Aorta (tissue), 5 donors: ENCODE data around the gene SF1. TPM values are rescaled to one million over a fixed set of nuclear protein-coding genes. Genes with fewer than 3 reads are reported as not detected.

ENCODE experiments used
- ATAC-seq: fragments of 200-7000 bp; cut with Tn5 transposase; one replicate; pipeline ENCODE4 v1.9.1; 2022; ENCODE audit warnings: moderate library complexity; ENCODE audit not compliant: low FRiP score
- DNase-seq, 2 donors: peaks; one replicate each; pipeline ENCODE4 v3.0.0-alpha.2; 2020
- H3K27ac ChIP-seq, 2 donors: one replicate each; pipeline ENCODE4 v1.5.1; 2013; ENCODE audit warnings: low read length in 2 of 2, mild to moderate bottlenecking in 2 of 2, moderate library complexity in 2 of 2, control low read depth in 1 of 2, inconsistent platforms in 1 of 2, low read depth in 1 of 2
- H3K27me3 ChIP-seq, 2 donors: one replicate each; pipeline ENCODE4 v1.6.1; 2013; ENCODE audit warnings: control low read depth in 1 of 2, low read length in 1 of 2, mild to moderate bottlenecking in 1 of 2, moderate library complexity in 1 of 2; ENCODE audit not compliant: insufficient read depth in 2 of 2, control insufficient read depth in 1 of 2
- H3K36me3 ChIP-seq, 2 donors: one replicate each; pipeline ENCODE4 v1.6.1; 2013; ENCODE audit warnings: control low read depth in 1 of 2, low read length in 1 of 2, mild to moderate bottlenecking in 1 of 2; ENCODE audit not compliant: insufficient read depth in 2 of 2, control insufficient read depth in 1 of 2
- H3K4me1 ChIP-seq, 2 donors: one replicate each; pipeline ENCODE4 v1.6.1; 2013; ENCODE audit warnings: low read length in 2 of 2, control low read depth in 1 of 2, mild to moderate bottlenecking in 1 of 2, moderate library complexity in 1 of 2; ENCODE audit not compliant: insufficient read depth in 2 of 2, control insufficient read depth in 1 of 2
- H3K4me3 ChIP-seq, 2 donors: one replicate each; pipeline ENCODE4 v1.5.1; 2013; ENCODE audit warnings: low read length in 2 of 2, control low read depth in 1 of 2, mild to moderate bottlenecking in 1 of 2
- H3K9me3 ChIP-seq: one replicate; pipeline ENCODE4 v1.6.1; 2013; ENCODE audit warnings: mild to moderate bottlenecking, low read length; ENCODE audit not compliant: control insufficient read depth
- WGBS, 2 donors: extraction: QIAGEN DNeasy Blood & Tissue Kit; methylation state at CpG; one replicate each; pipeline ENCODE4 v1.1.7; 2013; 5-methylcytosine and 5-hydroxymethylcytosine counted together
- intact Hi-C, 2 donors: fragments of 100-400 bp; cut with DNase I; formaldehyde crosslinking; loops; one replicate each; pipeline versions ENCODE4 v1.14.2 to v1.15.0; 2022
- polyA plus RNA-seq, 2 donors: library from polyadenylated mRNA; stranded (reverse); fragments of 200-250 nt; gene quantifications; one replicate each; pipeline ENCODE4 v1.2.3, GENCODE V29; 2013
- total RNA-seq, 2 donors: library from RNA; stranded (reverse); fragmentation: NEBNext Ultra II Directional; extraction: Animal tissue kit (Norgen Biotek cat#: 25700); gene quantifications; one replicate each; pipeline ENCODE4 v1.2.1, GENCODE V29; 2021
- donor health status: healthy with polysubstance abuse.
- donor health status: Bipolar disorder and iron deficiency.
- donor health status: DM: no; HTN: no; CAD: no.
- donor health status: DM: no; HTN: no; CAD: no.
- donor health status: DM: yes; HTN: yes; CAD: no.

Gene SF1
- total and polyA plus RNA-seq, 4 donors: 46.6 to 322 (median 202) TPM

- no peak overlapping the region for H3K4me3 ChIP-seq
- intact Hi-C loops: no loop called here
- H3K9me3 ChIP-seq: no peaks in the 10 kb centered on the region
- peak overlapping the region in 1 of 2 donors; percentile 55 for H3K27ac ChIP-seq
- H3K36me3 ChIP-seq: peaks cover 5 to 9% of the 10 kb centered on the region in 2 donors
- H3K4me1 ChIP-seq: peaks cover 0 to 1% of the 10 kb centered on the region in 2 donors
- no peaks in the 10 kb centered on the region for H3K27me3 ChIP-seq
- DNase-seq (peak in 1 of 2 donors; percentile 61), ATAC-seq (no peak)
- WGBS, 2 donors: 22 to 27% methylated on average over 13 of the region's 13 CpGs
These were observed 15.4 kb downstream of the SF1 start for GRCh38 chr11:64762674-64763525.

DNA sequence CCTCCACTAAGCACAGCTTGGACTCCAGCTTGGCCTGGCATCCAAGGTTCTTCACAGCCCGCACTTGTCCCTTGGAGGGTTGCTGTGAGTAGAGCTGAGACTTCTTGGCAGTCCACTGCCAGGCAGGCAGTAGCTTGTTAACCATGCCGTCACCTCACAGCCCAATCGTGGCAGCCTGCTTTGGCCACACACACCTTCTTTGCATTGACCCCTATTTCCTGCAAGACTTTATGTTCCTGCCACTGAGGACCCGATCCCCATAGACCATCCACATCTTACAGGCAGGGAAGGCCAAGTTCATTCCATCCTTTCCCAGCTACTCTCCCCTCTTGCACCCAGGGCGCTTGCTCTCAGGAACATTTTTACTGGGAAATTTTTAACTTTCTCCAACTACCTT is 16.1 kb downstream of the SF1 start:
- no peak for ATAC-seq
- H3K27ac ChIP-seq: no peak overlapping the region
- WGBS, 2 donors: 39 to 42% methylated on average over 5 of the region's 5 CpGs
- H3K36me3 ChIP-seq: peaks cover 2 to 4% of the 10 kb centered on the region in 2 donors
- no peaks in the 10 kb centered on the region for H3K27me3 ChIP-seq
- peaks cover 0 to 1% of the 10 kb centered on the region in 2 donors for H3K4me1 ChIP-seq
- DNase-seq: peak in 1 of 2 donors; percentile 73
- intact Hi-C loops: no loop called here
- H3K9me3 ChIP-seq: no peaks in the 10 kb centered on the region
- H3K4me3 ChIP-seq: no peak overlapping the region

DNA sequence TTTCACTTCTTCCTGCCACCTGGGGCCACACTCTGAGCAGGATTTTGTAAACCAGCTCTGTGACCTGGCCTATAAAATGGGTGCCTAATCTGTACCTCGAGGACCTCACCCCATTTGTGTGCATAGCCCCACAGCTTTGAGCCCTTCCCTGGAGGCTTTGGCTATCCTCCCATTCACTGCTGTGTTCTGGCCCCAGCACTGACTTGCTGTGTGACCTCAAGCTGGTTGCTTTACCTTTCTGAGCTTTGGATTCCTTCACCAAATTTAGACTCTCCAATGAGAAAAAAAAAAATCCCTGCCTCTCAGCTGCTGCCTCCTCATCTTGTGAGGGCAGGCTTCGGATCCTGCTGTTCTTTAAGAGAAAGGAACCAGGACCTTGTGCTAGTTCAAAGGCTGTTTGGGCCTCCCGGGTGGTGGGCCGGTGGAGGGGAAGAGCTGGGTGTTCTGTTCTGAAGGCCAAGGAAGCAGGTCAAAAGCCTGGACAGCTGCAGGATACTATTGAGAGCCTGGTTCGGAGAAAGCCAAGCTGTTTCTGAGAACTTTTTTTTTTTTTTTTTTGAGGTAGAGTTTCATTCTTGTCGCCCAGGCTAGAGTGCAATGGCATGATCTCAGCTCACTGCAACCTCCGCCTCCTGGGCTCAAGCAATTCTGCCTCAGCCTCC is 17.5 kb downstream of the SF1 start:
- Histone ChIP-seq H3K27me3 (no peaks in the 10 kb centered on the region), H3K9me3 (no peaks in the 10 kb centered on the region), H3K27ac (peak overlapping the region in 1 of 2 donors; percentile 16), H3K4me3 (no peak overlapping the region), H3K4me1 (peaks cover 0 to 1% of the 10 kb centered on the region in 2 donors), H3K36me3 (peaks cover 0 to 2% of the 10 kb centered on the region in 2 donors)
- DNase-seq (peak in 1 of 2 donors; percentile 70), ATAC-seq (no peak)
- 39 to 43% methylated on average over 7 of the region's 7 CpGs for WGBS, 2 donors
- intact Hi-C loops: no loop called here

DNA sequence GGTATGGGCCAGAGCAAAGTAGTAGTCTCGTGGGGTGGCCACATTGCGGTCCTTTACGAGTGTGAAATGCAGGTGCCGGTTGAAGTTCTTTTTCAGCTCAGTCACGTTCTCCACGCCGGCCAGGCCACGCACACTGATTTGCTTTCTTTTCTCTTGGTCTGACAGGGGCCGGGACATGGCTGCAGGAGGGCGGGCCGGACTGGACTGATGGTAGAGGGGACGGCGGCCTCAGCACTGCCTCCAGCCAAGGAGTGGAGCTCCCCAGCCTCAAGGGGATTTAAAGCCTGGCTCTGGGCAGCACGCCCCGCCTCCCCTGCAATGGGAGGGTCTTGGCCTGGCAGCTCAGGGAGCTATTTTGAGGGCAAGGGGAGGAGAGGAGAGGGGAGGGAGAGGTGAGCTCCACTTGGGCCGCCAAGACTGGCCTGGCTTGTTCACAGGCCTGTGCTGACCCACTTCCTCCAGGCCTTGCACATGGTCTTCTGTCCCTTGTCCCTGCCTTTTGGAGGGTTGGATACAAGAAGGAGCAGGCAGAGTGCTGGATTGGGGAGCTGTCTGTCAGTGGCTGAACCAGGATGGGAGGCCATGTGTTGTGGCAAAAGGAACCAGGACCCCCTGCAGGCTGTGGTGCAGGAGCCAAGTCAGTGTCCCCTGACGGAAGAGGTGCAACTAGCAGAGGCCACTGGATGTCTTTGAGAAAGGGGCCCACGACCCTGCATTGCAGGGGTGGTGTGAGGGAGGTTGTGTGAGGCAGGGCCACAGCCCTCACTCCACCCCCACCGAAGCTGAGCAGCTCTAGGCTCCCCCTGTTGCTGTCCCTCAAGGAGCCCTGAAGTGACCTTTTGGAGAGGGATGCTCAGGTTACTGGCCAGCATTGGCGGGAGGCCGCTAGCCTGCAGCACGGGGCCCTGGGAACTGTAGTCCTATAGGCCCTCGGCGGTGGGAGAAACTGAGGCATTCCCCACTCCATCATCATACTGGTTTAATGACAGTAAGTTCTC is 18.3 kb downstream of the SF1 start, which contains the start of gene PYGM:
PYGM (minus strand) TSS at position 253 of the 998 bp plus-strand sequence; CDS start at position 177, 76 bp downstream.
- DNase-seq (peak; percentile 92 to 95), ATAC-seq (peak; percentile 91)
- WGBS, 2 donors: 8 to 11% methylated on average over 24 of the region's 24 CpGs
- H3K4me1 ChIP-seq: peaks cover 0 to 1% of the 10 kb centered on the region in 2 donors
- H3K4me3 ChIP-seq: no peak within 1 kb of the TSS
- intact Hi-C loops: no loop called here
- H3K27me3 ChIP-seq: no peaks in the 10 kb centered on the region
- peaks cover 0 to 2% of the 10 kb centered on the region in 2 donors for H3K36me3 ChIP-seq
- H3K27ac ChIP-seq: peak within 1 kb of the TSS in 1 of 2 donors; percentile 58
- no peaks in the 10 kb centered on the region for H3K9me3 ChIP-seq

DNA sequence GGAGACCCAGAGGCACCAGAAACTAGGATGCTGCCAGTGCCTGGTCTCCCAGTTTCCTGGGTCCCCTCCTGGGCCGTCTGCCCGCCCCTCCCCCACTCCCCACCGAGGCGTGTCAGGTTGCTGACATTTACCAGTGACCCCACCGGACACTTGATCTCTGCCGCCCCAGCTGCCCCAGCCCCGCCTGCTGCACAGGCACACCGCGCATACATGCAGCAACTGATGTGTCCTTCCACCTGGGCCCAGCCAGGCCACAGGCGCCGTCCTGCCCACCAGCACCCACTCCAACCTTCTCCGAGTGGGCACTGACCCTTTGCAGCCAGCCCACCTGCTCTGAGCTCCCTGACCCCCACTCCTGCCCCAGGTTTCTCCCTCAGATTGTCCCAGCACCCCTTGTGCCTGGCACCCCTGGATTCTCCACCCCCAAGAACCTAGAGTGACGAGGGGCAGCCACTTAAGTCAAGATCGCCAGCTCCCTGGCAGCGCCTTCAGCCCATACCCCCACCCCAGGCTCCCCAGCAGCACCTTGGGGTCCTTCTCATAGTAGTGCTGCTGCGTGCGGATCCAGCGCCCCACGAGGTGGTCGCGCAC is 19.1 kb downstream of the SF1 start:
- Histone ChIP-seq H3K9me3 (no peaks in the 10 kb centered on the region), H3K27me3 (no peaks in the 10 kb centered on the region), H3K4me1 (peaks cover 0 to 1% of the 10 kb centered on the region in 2 donors), H3K4me3 (no peak overlapping the region), H3K36me3 (no peaks in the 10 kb centered on the region), H3K27ac (peak overlapping the region in 1 of 2 donors; percentile 58)
- ATAC-seq (peak; percentile 31), DNase-seq (peak in 1 of 2 donors; percentile 77)
- intact Hi-C loops: no loop called here
- WGBS, 2 donors: 15 to 20% methylated on average over 21 of the region's 21 CpGs

GRCh38 chr11:64758330-64759079 is 19.8 kb downstream of the SF1 start:
- ATAC-seq (no peak), DNase-seq (peak; percentile 34 to 58)
- Histone ChIP-seq H3K27ac (no peak overlapping the region), H3K36me3 (no peaks in the 10 kb centered on the region), H3K4me1 (no peaks in the 10 kb centered on the region), H3K4me3 (no peak overlapping the region), H3K27me3 (no peaks in the 10 kb centered on the region), H3K9me3 (no peaks in the 10 kb centered on the region)
- intact Hi-C loops: no loop called here
- 85 to 91% methylated on average over 15 of the region's 15 CpGs for whole genome bisulfite sequencing, 2 donors

GRCh38 chr11:64757549-64758329 is 20.6 kb downstream of the SF1 start:
- Histone ChIP-seq H3K4me1 (no peaks in the 10 kb centered on the region), H3K27ac (no peak overlapping the region), H3K4me3 (no peak overlapping the region), H3K9me3 (no peaks in the 10 kb centered on the region), H3K36me3 (no peaks in the 10 kb centered on the region), H3K27me3 (no peaks in the 10 kb centered on the region)
- intact Hi-C loops: no loop called here
- WGBS, 2 donors: 86% methylated on average over 19 of the region's 19 CpGs
- ATAC-seq (no peak), DNase-seq (peak; percentile 48 to 66)
